HG02938 (cell line): ENCODE results near the gene ADCY5.
"Not testable (repeated sequence)": the region's sequence is repeated elsewhere in the genome, so short reads cannot be mapped to it uniquely, and the experiment has no call there.

Experiments used
- ATAC-seq: cut with Tn5 transposase; IDR thresholded peaks from one replicate; pipeline ENCODE4 v1.9.1; 2021; ENCODE audit warnings: mild to moderate bottlenecking, moderate library complexity; ENCODE audit not compliant: unreplicated experiment

ADCY5 gene

DNA sequence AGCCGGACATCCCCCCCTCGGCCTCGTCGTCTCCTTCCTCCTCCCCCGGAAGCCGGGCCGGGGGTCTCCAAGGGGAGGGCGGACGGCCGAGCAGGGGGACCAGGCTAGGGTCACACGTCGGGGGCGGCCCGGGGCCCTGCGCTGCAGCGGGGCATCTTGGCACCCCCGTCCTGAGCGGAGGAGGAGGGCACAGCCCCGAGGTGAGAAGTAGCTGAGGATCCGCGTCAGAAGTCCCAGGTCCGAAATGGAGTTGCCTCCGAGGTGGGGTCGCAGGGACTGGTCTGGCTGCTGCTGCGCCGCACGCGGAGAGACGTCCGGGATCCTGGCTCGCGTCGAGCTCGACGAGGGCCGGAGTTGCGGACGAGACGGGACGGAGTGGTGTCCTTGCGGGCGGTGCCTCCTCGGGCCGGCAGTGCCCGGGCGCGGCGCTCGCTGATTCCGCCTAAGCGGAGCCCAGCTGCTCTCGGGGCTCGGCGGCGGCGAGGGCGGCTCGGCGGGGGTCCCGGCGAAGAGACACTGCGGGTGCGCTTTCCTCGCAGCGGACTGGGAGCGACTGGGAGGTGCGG is at the start of gene ADCY5:
ADCY5 (minus strand) TSS at position 555 of the 566 bp plus-strand sequence; CDS start at position 10, 545 bp downstream.
- no peak for ATAC-seq

DNA sequence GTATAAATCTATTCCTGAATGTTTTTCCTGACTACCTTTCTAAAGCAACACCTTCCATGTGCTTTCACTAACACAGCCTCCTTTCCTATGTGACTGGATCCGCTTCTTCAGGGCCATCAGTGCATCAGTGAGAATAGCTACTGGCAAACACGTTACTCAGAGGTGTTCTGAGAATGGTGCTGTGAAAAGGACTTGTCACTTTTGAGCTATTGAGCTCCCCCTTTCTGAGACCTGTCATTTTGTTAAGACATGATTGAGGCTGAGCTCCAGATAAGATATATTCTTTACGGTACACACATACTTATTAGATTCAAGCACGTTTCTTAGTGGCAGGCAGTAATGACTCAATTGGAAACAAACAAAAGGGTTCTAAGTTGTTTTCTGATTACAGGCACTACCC is 45.0 kb upstream of the ADCY5 start:
- ATAC-seq = no peak

DNA sequence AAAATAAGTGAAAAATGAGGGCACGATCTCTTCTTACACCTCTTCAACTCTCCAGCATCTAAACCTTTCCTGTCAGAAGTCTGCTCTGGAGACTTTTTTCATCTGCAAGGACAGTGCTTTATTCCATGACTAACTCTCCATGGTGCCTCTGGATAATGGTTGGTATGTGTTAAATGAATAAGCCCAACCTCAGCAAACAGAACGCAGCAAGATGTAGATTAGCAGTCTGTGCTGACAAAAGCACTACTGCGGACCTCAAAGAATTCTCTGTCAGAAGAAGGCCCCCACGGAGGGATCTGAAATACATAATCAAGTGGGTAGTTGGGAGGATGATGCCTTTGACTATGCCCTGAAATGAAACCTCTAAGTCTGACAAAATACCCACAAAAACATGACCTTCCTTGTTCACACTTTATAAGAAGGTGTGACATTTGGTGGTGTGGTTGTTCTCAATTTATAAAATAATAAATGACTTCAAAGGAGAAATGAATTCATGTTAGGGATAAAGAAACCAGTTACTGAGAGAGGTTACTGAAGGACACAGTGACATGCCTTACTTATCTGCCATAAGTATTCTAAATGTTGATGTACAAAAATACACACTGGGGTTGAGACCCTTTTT is 43.2 kb upstream of the ADCY5 start:
- no peak for ATAC-seq

DNA sequence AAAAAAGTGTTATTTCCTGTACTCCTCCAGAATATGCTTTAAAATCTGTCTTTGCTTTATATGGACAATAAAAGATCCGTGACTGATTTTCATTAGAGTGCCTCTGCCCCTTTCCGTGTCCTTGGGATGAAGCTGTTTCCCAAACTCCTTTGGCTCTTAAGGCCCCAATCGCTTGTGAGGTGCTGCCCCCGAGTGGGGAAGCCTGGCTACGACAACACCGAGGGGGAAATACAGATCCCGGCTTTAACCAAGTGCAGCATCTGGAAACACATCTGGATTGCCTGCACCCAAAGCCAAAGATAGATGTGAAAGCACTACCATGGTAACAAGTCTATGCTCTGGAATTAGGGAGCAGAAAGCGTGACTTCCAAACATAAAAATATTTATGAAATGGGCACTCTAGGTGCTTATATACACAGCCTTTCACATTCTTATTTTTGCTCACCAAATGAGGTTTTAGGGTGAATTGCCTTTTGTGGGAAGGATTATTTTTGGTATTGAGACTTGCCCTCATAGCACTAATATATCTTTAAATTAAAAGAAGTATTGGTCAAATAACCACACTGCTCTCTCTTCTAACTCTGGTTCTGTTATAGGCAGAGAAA is 40.6 kb upstream of the ADCY5 start:
- ATAC-seq = no peak

DNA sequence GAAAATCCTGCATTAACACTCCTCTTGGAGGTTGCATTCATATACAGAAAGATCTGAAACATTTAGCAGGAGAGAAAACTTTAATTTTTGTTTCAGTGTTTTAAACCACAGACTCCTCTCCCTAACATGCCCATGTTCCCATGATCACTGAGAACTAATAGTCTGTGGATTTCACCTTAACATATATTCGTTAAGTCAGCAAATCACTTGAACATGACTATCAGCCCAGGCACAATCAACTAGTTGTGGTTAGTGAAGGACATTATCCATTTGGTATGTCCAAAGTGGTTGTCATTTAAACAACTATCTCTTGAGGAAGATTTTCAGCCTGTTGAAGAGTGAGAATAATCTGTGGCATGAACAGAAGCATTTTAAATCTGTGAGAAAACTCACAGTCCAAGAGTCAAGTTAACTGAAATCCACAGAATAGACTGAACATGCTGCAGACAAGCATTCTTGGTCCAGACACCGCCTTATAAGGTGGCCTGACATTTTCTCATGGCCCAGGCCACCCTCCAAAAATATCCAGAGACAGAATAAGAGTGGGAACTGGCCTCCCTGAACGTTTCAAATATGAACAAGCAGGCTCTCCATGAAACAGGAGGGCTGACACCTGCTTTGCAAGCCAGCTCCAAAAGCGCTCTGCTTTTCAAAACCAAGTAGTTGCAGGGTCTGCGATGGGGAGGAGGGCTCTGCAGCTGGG is 39.9 kb upstream of the ADCY5 start:
- no peak for ATAC-seq

DNA sequence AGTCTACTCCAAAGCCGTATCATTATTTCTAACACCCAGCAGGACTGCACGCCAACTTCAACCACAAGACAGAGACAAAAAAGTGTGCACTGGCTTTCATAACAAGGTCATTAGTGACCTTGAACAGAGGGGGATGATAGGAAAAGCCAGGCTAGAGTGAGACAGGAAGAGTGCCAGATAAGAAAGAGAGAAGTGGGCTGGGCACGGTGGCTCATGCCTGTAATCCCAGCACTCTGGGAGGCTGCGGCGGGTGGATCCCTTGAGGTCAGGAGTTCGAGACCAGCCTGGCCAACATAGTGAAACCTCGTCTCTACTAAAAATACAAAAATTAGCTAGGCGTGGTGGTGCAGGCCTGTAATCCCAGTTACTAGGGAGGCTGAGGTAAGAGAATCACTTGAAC is 38.2 kb upstream of the ADCY5 start:
- not testable (repeated sequence) for ATAC-seq

DNA sequence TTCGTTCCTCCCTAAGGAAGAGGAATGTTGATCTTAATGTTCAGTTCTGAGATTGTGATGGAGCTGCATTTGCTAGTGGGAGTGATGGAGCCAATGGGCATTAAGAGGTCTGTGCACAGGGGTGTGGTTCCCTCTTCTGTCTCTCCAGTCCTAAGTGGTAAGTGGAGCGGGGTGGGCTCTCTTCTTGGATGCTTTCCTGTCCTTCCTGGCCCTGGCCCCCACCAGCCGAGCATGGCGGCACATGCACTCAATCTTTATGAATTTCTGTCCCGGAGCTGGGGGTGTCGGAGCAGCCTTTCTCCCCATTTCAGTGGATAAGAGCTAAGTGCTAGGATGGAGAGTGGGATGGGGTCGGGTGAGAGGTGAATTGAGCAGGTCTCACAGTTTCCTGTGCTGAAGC is 37.6 kb upstream of the ADCY5 start:
- no peak for ATAC-seq

DNA sequence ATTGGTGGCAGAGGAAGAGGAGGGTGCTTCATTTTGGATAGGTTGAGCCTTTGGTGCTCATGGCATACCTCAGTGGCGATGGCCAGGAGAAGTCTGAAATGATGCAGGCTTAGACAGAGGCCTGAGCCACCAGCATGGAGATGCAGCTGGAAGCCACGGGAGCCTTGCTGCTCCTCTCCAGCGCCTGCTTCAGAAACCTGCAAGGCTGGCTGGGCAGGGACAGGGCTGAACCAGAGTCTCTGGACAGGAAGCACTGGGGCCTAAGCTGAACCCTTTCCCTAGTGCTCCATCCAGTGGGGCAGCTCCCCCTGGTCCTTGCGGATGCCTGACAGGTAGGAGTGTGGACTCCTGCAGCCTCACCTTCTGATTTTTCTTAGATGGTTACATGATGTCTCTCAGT is 36.7 kb upstream of the ADCY5 start:
- no peak for ATAC-seq

DNA sequence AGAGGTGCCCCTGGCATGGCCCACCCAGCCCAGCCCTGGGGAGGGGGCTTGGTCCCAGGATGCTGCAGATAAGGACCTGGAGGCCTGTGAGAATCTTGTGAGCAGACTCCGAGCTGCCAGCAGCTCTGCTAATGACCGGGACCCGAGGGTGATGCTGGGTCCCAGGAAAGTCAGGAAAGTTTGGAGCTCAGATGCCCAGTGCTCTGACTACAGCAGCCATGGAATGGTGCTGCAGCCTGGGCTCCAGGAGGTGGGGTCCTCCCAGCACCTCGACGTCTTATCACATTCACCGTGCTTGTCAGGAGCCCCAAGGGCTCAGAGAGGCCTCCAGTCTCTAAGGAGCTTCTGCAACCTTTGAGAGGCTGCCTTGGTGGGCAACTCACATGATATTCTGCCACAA is 34.3 kb upstream of the ADCY5 start:
- ATAC-seq = no peak

DNA sequence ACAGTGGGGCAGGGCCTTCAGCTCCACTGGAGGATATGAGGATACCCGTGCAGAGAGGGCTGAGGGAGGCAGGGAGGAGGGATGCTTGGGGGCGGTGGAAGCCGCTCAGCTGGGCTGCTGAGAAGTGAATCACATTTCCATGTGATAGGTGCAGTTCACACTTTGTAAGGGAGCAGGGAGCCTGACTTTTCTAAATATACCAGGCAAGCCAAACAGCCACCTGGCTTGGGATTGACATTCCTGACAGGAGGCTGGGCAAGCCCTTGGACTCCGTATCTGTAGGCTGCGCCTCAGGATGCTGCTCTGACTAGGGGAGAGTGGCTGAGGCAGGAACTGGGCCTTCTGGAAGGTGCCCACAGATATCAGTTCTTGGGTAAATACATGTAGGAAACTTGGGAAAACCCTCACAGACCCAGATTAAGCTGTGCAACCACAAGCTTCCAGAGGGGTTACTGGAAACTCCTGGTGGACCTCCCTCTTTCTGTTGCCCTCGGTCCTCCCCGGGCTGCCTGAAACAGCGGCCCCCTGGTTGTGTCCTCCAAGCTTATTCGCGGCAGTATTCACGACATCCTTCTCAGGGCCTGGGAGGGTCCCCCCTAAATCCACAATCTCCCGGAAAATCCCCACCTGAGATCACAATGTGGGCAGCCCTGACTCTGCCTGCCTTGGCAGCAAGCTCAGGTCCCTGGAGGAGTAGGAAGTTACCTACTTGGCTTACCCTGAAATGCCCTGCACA is 33.0 kb upstream of the ADCY5 start:
- no peak for ATAC-seq

DNA sequence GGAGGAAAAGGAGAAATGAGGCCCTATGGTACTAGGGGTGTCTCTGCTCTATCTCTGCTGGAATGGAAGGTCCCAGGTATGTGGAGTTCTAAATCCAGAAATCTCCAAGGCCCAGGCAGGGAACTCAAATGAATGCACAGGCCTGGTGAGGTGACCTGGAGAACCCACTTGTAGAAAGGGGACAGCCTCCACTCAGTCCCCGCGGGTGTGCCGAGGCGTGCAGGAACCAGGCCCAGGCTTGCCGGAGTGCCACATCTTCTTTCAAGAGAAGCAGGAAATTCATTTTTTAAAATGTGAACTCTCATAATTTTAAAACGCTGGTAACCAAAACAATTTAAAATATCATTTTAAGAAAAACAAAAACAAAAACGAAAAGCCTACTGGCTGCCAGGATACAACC is 32.2 kb upstream of the ADCY5 start:
- ATAC-seq = no peak

DNA sequence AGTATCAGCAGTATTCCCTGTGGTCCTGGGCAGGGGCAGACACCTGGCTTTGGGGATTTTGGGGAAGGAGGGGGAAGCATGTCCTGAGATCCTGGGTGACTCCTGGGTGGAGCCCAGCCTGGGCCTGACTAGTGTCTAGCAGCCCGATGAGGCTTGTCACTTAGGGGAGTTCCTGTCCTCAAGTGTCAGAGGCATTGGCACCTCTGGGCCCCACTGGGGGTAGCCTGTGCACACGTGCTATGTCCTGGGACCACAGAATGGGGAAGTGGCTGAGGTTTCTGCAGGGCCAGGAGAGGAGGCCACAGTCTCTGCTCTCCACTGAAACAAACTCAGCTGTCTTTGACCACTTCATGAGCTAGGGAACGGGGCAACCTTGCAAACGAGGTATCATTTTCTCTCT is 31.5 kb upstream of the ADCY5 start:
- no peak for ATAC-seq

DNA sequence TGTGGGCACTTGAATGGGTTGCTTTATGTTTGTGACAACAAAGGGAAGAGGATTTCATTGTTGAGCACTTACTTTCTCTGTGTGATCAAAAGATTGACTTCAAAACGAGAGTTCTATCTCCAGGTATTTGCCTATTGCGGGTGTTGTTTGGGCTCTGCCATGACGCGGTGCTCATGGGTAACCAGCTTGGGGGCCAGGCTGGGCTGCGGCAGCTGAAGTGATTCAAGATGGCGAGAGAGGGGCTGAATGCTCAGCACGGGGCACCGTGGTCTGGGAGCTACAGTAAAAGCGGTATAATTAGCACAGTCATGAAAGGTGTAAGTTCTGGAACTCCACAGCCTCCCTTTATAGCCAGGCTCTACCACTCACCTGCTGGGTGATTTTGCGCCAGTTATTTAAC is 31.0 kb upstream of the ADCY5 start:
- ATAC-seq = no peak

DNA sequence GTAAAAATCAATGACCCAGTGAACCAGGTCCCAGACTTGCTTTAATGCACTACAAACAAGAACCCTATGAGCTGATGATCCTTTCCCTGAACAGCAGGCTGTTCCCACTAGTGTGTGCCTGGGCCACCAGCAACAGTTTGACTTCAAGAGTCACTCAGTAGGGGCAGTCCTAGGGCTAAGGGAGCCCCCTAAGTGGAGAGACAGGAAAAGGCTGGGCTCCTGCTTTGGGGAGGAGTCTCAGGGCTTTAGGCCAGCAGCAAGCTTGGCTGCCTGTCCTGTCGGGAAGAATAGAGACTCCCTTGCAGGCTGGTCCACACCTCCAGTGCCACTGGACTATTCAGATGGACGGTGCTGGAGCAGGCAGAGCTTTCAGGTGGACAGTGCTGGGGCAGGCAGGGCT is 29.4 kb upstream of the ADCY5 start:
- no peak for ATAC-seq

DNA sequence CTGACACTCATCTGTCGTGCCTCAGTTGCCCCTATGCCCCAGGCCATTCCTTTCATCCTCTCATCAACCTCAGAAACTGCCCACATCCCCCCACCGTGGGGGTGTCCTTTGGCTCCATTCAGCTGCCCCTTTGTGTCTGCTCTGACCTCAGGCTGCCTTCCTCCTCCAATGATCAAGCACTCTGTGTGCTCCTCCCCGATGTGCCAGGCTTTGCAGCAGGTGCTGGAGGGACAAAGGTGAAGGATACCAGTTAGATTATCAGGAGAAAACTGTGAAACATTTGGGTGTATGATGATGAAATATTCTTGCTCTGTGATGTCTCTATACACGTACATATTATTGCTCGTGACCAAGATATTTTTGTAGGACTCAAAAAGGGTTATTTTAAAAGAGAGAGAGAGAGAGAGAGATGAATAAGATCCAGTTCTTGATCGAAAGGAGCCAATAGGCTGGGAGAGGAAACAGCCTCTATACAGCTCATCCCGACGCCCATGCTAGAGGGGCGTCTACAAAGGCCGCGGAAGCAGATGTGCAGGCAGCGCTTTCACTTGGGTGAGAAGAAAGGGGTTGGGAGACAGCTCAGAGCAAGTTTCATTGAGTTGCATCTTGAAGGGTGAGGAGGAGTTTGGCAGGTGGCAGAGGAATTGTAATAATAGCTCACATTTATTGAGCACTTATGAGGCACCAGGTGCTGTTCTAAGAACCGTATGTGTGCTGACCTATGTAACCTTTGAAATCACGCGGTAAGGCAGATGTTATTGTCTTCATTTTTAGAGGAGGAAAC is 28.3 kb upstream of the ADCY5 start:
- ATAC-seq = no peak

DNA sequence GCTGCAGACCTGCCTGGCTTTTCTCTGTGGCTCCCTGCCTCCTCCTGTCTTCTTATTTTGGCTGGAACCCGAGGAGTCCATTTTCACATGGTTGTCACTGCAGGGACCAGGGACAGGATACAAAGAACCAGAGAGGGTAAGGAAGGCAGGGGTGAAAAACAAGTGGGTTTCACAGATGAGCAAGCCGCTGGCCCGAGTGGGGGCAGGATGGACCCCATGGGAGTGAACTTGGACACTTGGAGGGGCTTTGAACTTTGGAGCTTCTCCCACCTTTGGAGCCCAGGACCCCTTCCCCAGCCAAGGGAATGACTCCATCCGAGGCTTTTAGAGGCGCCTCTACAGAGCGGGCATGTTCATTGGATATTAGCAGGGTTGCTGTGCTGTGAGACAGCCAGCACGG is 26.9 kb upstream of the ADCY5 start:
- ATAC-seq = no peak

DNA sequence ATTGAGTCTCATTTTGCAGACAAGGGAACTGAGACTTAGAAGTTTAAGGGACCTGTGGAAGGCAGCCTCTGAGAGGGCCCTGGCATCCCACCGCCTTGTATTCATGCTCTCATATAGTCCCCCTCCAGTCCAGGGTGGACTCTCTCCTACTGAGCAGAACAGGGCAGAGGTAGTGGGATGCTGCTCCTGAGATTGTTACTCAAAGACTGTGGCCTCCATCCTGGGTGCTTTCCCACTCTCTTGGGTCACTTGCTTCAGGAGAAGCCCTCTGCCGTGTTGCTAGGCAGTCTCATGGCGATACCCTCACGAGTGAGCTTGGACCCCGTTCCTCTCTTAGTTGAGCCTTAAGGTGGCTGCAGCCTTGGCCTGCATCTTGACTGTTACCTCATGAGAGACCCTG is 22.2 kb upstream of the ADCY5 start:
- ATAC-seq = no peak

DNA sequence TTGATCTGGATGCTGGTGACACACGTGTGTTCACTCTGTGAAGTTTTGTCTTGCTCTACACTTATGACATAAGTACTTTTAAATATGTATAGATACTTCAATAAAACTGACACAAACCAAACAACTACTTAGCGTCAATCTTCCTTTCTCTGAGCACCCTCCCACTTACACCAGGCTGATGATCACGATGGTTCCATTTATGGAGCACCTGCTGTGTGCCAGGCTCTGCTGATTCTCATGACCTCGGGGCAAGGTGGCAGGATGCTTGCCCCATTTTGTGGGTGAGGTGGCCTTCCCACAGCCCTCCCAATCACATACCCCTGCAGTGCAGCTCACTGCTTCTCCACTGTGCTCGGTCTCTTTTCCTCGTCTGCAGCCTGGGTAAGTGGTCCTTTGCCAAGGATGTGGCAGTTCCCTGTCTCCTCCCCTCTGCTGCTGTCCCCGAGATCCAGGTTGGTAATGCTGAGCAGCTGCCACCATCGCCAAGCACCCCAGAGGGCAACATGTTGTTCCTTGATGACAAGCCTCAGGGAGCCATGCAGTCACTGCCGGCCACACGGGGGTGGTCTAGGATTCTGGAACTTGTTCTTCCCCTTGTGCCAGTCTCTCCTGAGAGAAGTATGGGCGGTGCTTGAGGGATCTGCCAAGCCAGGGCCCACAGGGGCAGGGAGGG is 20.6 kb upstream of the ADCY5 start:
- no peak for ATAC-seq

DNA sequence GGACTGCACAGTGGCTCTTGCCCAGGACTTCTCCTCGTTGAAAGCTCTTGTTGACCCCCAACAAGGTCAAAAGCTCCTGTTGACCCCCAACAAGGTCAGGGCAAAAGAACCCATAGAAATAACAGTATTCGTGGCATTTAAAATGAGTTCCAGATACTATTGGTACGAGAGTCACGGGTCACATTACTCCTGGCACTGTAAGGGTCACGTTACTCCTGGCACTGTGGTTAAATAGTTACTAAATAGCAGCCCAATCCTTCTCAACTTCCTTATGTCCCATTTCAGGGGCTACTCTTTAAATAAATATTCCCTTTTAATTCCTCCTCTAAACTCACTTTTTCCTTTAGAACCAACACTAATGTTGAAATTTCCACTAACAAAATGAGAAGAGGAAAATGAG is 18.2 kb upstream of the ADCY5 start:
- no peak for ATAC-seq

DNA sequence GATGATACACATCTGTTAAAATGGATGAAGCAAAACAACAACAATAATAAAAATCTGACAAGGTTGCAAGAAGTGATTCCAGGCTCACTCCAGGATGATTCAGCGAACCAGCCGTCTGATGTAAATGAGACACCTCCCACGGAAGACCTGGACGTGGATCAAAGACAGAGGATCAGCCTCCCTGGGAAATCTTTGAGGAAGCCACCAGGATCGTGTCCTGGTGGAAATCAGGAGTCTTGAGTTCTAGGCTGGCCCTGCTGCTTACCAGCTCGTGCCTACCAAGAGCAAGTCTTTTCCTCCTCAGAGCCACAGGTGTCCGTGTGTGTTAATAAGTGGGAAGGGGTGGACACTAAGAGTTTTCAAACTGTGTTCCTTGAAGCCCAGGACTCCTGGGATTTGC is 15.3 kb upstream of the ADCY5 start:
- no peak for ATAC-seq
